Measurements from ENCODE around the gene CRYBA2. TPM values are rescaled to one million over a fixed set of nuclear protein-coding genes. Genes with fewer than 3 reads are reported as not detected.

The CRYBA2 gene
- total and polyA plus RNA-seq, 12 donors = 0.39 to 26.6 (median 3.9) TPM; not detected in 4

GRCh38 chr2:218995972-218996711, 2.9 kb upstream of the CRYBA2 start:
- peak; percentile 91 to 97 (median 94) for DNase-seq
- Histone ChIP-seq H3K4me1 (replicated peaks in 1 of 2) (peaks cover 12 to 15% of the 10 kb centered on the region in 2 donors), H3K4me3 (peak overlapping the region in 1 of 4 donors; percentile 40), H3K36me3 (replicated peaks in 1 of 2) (no peaks in the 10 kb centered on the region), H3K27me3 (peaks cover 39% of the 10 kb centered on the region), H3K27ac (peak overlapping the region in 1 of 5 donors; percentile 73), H3K9me3 (replicated peaks in 1 of 3) (no peaks in the 10 kb centered on the region)
- intact Hi-C loops (cut with DNase I) = loop anchor here in 1 of 2 donors (10.0 kb wide), 1 partner anchor 159 kb away; no protein-coding TSS in a partner anchor
- 3 to 7% (median 4%) methylated on average over 15 to 43 of the region's 43 CpGs for WGBS, 4 donors
- TF ChIP-seq POLR2A (IDR thresholded peaks at IDR 0.05) (peak; percentile 57 to 80), CTCF (IDR thresholded peaks at IDR 0.05) (peak; percentile 83 to 92 (median 90))

GRCh38 chr2:218995561-218995960, 2.3 kb upstream of the CRYBA2 start:
- peaks cover 45% of the 10 kb centered on the region for H3K27me3 ChIP-seq
- no peak overlapping the region for H3K27ac ChIP-seq
- H3K9me3 ChIP-seq (replicated peaks in 1 of 3) = no peaks in the 10 kb centered on the region
- TF ChIP-seq POLR2A (IDR thresholded peaks at IDR 0.05) = no peak
- no peak for TF ChIP-seq CTCF (IDR thresholded peaks at IDR 0.05)
- H3K36me3 ChIP-seq (replicated peaks in 1 of 2) = no peaks in the 10 kb centered on the region
- intact Hi-C loops (cut with DNase I) = loop anchor here in 1 of 2 donors (10.0 kb wide), 1 partner anchor 159 kb away; no protein-coding TSS in a partner anchor
- peaks cover 12 to 15% of the 10 kb centered on the region in 2 donors for H3K4me1 ChIP-seq (replicated peaks in 1 of 2)
- 18 to 23% (median 22%) methylated on average over 8 of the region's 8 CpGs for WGBS, 4 donors
- no peak overlapping the region for H3K4me3 ChIP-seq
- peak in 1 of 7 donors; percentile 57 for DNase-seq

GRCh38 chr2:218992703-218993344, 398 bp downstream of the CRYBA2 start:
- 1 to 11% (median 4%) methylated on average over 10 to 44 of the region's 44 CpGs for WGBS, 4 donors
- peaks cover 68% of the 10 kb centered on the region for H3K27me3 ChIP-seq

More at GRCh38 chr2:218992703-218993344, 398 bp downstream of the CRYBA2 start:
- intact Hi-C loops (cut with DNase I) = loop anchor here in 1 of 2 donors (10.0 kb wide), 1 partner anchor 162 kb away; no protein-coding TSS in a partner anchor
- H3K4me1 ChIP-seq (replicated peaks in 1 of 2) = peaks cover 12 to 15% of the 10 kb centered on the region in 2 donors
- no peak for TF ChIP-seq CTCF (IDR thresholded peaks at IDR 0.05)
- TF ChIP-seq POLR2A (IDR thresholded peaks at IDR 0.05) = peak in 1 of 2 donors; percentile 16
- peak in 4 of 7 donors; percentile 25 to 80 (median 32) for DNase-seq
- peak overlapping the region in 1 of 5 donors; percentile 74 for H3K27ac ChIP-seq
- no peaks in the 10 kb centered on the region for H3K9me3 ChIP-seq (replicated peaks in 1 of 3)
- H3K36me3 ChIP-seq (replicated peaks in 1 of 2) = no peaks in the 10 kb centered on the region
- peak overlapping the region in 2 of 4 donors; percentile 19 to 57 for H3K4me3 ChIP-seq

Data from adrenal gland (tissue), 12 donors.